Uterus (tissue), 2 donors: ENCODE data around the gene PODNL1.

Source experiments
- POLR2A ChIP-seq, 2 donors: fragments of 450-650 bp; IDR thresholded peaks; one replicate each; pipeline ENCODE4 v1.6.1; 2016; ENCODE audit warnings: antibody characterized with exemption in 2 of 2, mild to moderate bottlenecking in 1 of 2, moderate library complexity in 1 of 2
- TF ChIP-seq, protein P1 (sequence below), 4 experiments: fragments of 200-600 bp in 2 of 4; fragments of 450-650 bp in 2 of 4; sonication (generic) in 2 of 4; IDR thresholded peaks; one replicate each; pipeline ENCODE4 v1.5.1; 2016 to 2019; ENCODE audit warnings: antibody characterized with exemption in 4 of 4, mild to moderate bottlenecking in 2 of 4, moderate library complexity in 1 of 4

DNA sequence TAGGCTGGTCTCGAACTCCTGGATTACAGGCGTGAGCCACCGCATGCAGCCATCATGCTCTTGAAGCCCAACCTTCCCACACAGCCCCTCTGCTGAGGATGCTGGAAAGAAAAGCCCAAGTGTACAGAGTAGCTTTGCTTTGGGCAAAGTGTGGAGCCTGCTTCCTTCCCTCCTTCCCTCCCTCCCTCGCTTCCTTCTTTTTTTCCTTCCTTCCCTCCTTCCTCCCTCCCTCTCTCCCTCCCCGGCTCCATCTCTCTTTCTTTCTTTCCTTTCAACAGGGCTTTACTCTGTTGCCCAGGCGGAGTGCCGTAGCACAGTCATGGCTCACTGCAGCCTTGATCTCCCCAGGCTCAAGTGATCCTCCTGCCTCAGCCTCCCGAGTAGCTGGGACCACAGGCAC lies 29.5 kb downstream of the PODNL1 start:
- TF ChIP-seq, protein P1, sequence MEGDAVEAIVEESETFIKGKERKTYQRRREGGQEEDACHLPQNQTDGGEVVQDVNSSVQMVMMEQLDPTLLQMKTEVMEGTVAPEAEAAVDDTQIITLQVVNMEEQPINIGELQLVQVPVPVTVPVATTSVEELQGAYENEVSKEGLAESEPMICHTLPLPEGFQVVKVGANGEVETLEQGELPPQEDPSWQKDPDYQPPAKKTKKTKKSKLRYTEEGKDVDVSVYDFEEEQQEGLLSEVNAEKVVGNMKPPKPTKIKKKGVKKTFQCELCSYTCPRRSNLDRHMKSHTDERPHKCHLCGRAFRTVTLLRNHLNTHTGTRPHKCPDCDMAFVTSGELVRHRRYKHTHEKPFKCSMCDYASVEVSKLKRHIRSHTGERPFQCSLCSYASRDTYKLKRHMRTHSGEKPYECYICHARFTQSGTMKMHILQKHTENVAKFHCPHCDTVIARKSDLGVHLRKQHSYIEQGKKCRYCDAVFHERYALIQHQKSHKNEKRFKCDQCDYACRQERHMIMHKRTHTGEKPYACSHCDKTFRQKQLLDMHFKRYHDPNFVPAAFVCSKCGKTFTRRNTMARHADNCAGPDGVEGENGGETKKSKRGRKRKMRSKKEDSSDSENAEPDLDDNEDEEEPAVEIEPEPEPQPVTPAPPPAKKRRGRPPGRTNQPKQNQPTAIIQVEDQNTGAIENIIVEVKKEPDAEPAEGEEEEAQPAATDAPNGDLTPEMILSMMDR (IDR thresholded peaks at IDR 0.05), result no peak
- no peak for TF ChIP-seq POLR2A (IDR thresholded peaks at IDR 0.05)
